H9 (cell line): ENCODE results near the gene SNRPB2. TPM values are rescaled to one million over a fixed set of nuclear protein-coding genes. Genes with fewer than 3 reads are reported as not detected.

Experiments used
- DNase-seq: peaks from one replicate; pipeline ENCODE4 v3.0.0-alpha.2; 2017
- H2AFZ ChIP-seq: one replicate; pipeline ENCODE4 v1.6.1; 2013; ENCODE audit warnings: mild to moderate bottlenecking, low read length, control low read depth, moderate library complexity
- H2AK5ac ChIP-seq: 2 replicates; pipeline ENCODE4 v1.6.1; 2013; ENCODE audit warnings: low read length, control low read depth, mixed read lengths; ENCODE audit not compliant: insufficient read length
- H2BK120ac ChIP-seq: one replicate; pipeline ENCODE4 v1.6.1; 2013; ENCODE audit warnings: low read depth, mild to moderate bottlenecking, low read length, control low read depth, inconsistent platforms; ENCODE audit not compliant: poor library complexity, severe bottlenecking
- H2BK12ac ChIP-seq: 2 replicates; pipeline ENCODE4 v1.6.1; 2013; ENCODE audit warnings: low read length, control low read depth, mixed read lengths, low read depth; ENCODE audit not compliant: insufficient read length
- H2BK15ac ChIP-seq: 2 replicates; pipeline ENCODE4 v1.6.1; 2013; ENCODE audit warnings: low read depth, low read length, control low read depth
- H2BK20ac ChIP-seq: one replicate; pipeline ENCODE4 v1.6.1; 2013; ENCODE audit warnings: low read depth, mild to moderate bottlenecking, low read length, control low read depth, inconsistent platforms; ENCODE audit not compliant: poor library complexity, severe bottlenecking
- H2BK5ac ChIP-seq: 2 replicates; pipeline ENCODE4 v1.6.1; 2013; ENCODE audit warnings: low read length, control low read depth, mixed read lengths; ENCODE audit not compliant: insufficient read length
- H3K14ac ChIP-seq: 2 replicates; pipeline ENCODE4 v1.6.1; 2013; ENCODE audit warnings: low read length, control low read depth; ENCODE audit not compliant: insufficient read depth
- H3K18ac ChIP-seq: 2 replicates; pipeline ENCODE4 v1.6.1; 2013; ENCODE audit warnings: low read depth, mild to moderate bottlenecking, mixed read lengths, low read length, control low read depth; ENCODE audit not compliant: insufficient read length
- H3K23ac ChIP-seq: 2 replicates; pipeline ENCODE4 v1.6.1; 2013; ENCODE audit warnings: low read length, control low read depth, mixed read lengths, low read depth; ENCODE audit not compliant: insufficient read length
- H3K23me2 ChIP-seq: 2 replicates; pipeline ENCODE4 v1.6.1; 2013; ENCODE audit warnings: low read depth, mild to moderate bottlenecking, mixed read lengths, low read length, control low read depth; ENCODE audit not compliant: insufficient read length, poor library complexity, severe bottlenecking
- H3K27ac ChIP-seq: 2 replicates; pipeline ENCODE4 v1.5.1; 2013; ENCODE audit warnings: low read length, control low read depth, mixed read lengths, low read depth; ENCODE audit not compliant: insufficient read length
- H3K27me3 ChIP-seq: 2 replicates; pipeline ENCODE4 v1.6.1; 2013; ENCODE audit warnings: low read length, control low read depth, inconsistent platforms; ENCODE audit not compliant: insufficient read depth
- H3K4ac ChIP-seq: 2 replicates; pipeline ENCODE4 v1.6.1; 2013; ENCODE audit warnings: low read depth, mild to moderate bottlenecking, control low read depth, inconsistent platforms, low read length, moderate library complexity
- H3K4me1 ChIP-seq: 2 replicates; pipeline ENCODE4 v1.6.1; 2013; ENCODE audit warnings: low read length, control low read depth, inconsistent platforms; ENCODE audit not compliant: insufficient read depth
- H3K4me2 ChIP-seq: 2 replicates; pipeline ENCODE4 v1.6.1; 2013; ENCODE audit warnings: low read length, control low read depth, mixed read lengths; ENCODE audit not compliant: insufficient read length, insufficient read depth
- H3K56ac ChIP-seq: 2 replicates; pipeline ENCODE4 v1.6.1; 2013; ENCODE audit warnings: low read depth, mild to moderate bottlenecking, mixed read lengths, low read length, control low read depth; ENCODE audit not compliant: insufficient read length
- H3K79me1 ChIP-seq: 2 replicates; pipeline ENCODE4 v1.6.1; 2013; ENCODE audit warnings: low read depth, mild to moderate bottlenecking, moderate library complexity, low read length, control low read depth, inconsistent platforms; ENCODE audit not compliant: insufficient read depth, poor library complexity, severe bottlenecking
- H3K79me2 ChIP-seq: 2 replicates; pipeline ENCODE4 v1.6.1; 2013; ENCODE audit warnings: low read length, control low read depth, inconsistent platforms; ENCODE audit not compliant: insufficient read depth
- H3K9ac ChIP-seq: 2 replicates; pipeline ENCODE4 v1.6.1; 2013; ENCODE audit warnings: low read length, control low read depth, mixed read lengths; ENCODE audit not compliant: insufficient read length; ENCODE audit errors: extremely low read depth
- H3K9me3 ChIP-seq: one replicate; pipeline ENCODE4 v1.6.1; 2013; ENCODE audit warnings: low read depth, low read length, inconsistent platforms; ENCODE audit not compliant: control insufficient read depth
- H3T11ph ChIP-seq: one replicate; pipeline ENCODE4 v1.6.1; 2013; ENCODE audit warnings: mild to moderate bottlenecking, low read length, control low read depth, inconsistent platforms
- H4K20me1 ChIP-seq: one replicate; pipeline ENCODE4 v1.6.1; 2013; ENCODE audit not compliant: control insufficient read depth, insufficient read length, insufficient read depth
- H4K5ac ChIP-seq: 2 replicates; pipeline ENCODE4 v1.6.1; 2013; ENCODE audit warnings: low read depth, mild to moderate bottlenecking, mixed read lengths, low read length, control low read depth; ENCODE audit not compliant: insufficient read length
- H4K8ac ChIP-seq: replicated peaks from 2 replicates; pipeline ENCODE4 v1.6.1; 2013; ENCODE audit warnings: low read length, control low read depth, mixed read lengths, low read depth; ENCODE audit not compliant: insufficient read length
- H4K91ac ChIP-seq: 2 replicates; pipeline ENCODE4 v1.6.1; 2013; ENCODE audit warnings: low read depth, mild to moderate bottlenecking, moderate library complexity, mixed read lengths, low read length, control low read depth; ENCODE audit not compliant: insufficient read length
- H3K27ac Mint-ChIP-seq, 3 experiments: 2 replicates in 2 of 3; 3 replicates in 1 of 3; pipeline ENCODE4 v1.8.0; 2020 to 2021; ENCODE audit warnings: mixed read lengths in 3 of 3, mild to moderate bottlenecking in 1 of 3, moderate library complexity in 1 of 3
- H3K27me3 Mint-ChIP-seq: 2 replicates; pipeline ENCODE4 v1.8.0; 2021; ENCODE audit warnings: low read depth, mild to moderate bottlenecking, moderate library complexity, mixed read lengths
- H3K36me3 Mint-ChIP-seq, 3 experiments: 2 replicates in 2 of 3; 3 replicates in 1 of 3; pipeline ENCODE4 v1.8.0; 2020 to 2021; ENCODE audit warnings: low read depth in 3 of 3, mixed read lengths in 3 of 3; ENCODE audit not compliant: insufficient read depth in 1 of 3
- H3K4me1 Mint-ChIP-seq, 2 experiments: 2 replicates each; pipeline ENCODE4 v1.8.0; 2020; ENCODE audit warnings: mixed read lengths in 2 of 2
- H3K4me3 Mint-ChIP-seq, 2 experiments: 2 replicates in 1 of 2; 3 replicates in 1 of 2; pipeline ENCODE4 v1.8.0; 2020 to 2021; ENCODE audit warnings: mild to moderate bottlenecking in 2 of 2, mixed read lengths in 2 of 2, moderate library complexity in 1 of 2
- H3K9me3 Mint-ChIP-seq, 2 experiments: 2 replicates in 1 of 2; 3 replicates in 1 of 2; pipeline ENCODE4 v1.8.0; 2020; ENCODE audit warnings: mild to moderate bottlenecking in 2 of 2, mixed read lengths in 2 of 2, moderate library complexity in 1 of 2
- CTCF ChIP-seq: fragments of 200-600 bp; sonication (generic); conservative IDR thresholded peaks from 3 replicates; pipeline ENCODE4 v1.8.0; 2021; ENCODE audit warnings: antibody characterized with exemption, mild to moderate bottlenecking
- WGBS: extraction: QIAGEN DNeasy Blood & Tissue Kit; methylation state at CpG from one replicate; pipeline ENCODE4 v1.1.7; 2013; ENCODE audit warnings: missing lambda C conversion rate, low lambda C conversion rate, mixed read lengths; ENCODE audit not compliant: insufficient read length; ENCODE audit errors: extremely low coverage; 5-methylcytosine and 5-hydroxymethylcytosine counted together
- total RNA-seq: library from RNA; stranded (reverse); gene quantifications from 2 replicates; pipeline ENCODE4 v1.2.1, GENCODE V29; 2021

SNRPB2 gene
- total RNA-seq, 1 experiment from 2014 or later: 93.2 TPM

- no peak overlapping the region for H2AFZ ChIP-seq
- Mint-ChIP-seq H3K36me3 (peaks cover 15 to 50% (median 40%) of the 10 kb centered on the region in 3 experiments; a peak in 6 of 7 replicates), H3K9me3 (no peaks in the 10 kb centered on the region), H3K27ac (no peak overlapping the region), H3K4me3 (no peak overlapping the region), H3K27me3 (no peaks in the 10 kb centered on the region; the same call in 1 of the 2 replicates), H3K4me1 (no peaks in the 10 kb centered on the region)
- no peak for DNase-seq
- H2BK20ac ChIP-seq: no peak overlapping the region
- no peak overlapping the region for H4K91ac ChIP-seq
- no peaks in the 10 kb centered on the region for H3K27me3 ChIP-seq
- WGBS: no CpG with 5 or more reads among the region's 6 CpGs
- H2BK120ac ChIP-seq: no peak overlapping the region
- H3K56ac ChIP-seq: no peak overlapping the region
- no peak overlapping the region for H3K27ac ChIP-seq
- no peak overlapping the region for H3K4ac ChIP-seq
- no peak overlapping the region for H2BK15ac ChIP-seq
- no peak overlapping the region for H2AK5ac ChIP-seq
- H3K9me3 ChIP-seq: no peaks in the 10 kb centered on the region
- no peak overlapping the region for H3T11ph ChIP-seq
- H2BK12ac ChIP-seq: no peak overlapping the region
- no peaks in the 10 kb centered on the region for H3K23me2 ChIP-seq
- no peak for TF ChIP-seq CTCF
- H3K23ac ChIP-seq: no peak overlapping the region
- no peak overlapping the region for H2BK5ac ChIP-seq
- H3K79me1 ChIP-seq: peaks cover 3% of the 10 kb centered on the region
- no peak overlapping the region for H3K9ac ChIP-seq
- no peak overlapping the region for H3K14ac ChIP-seq
- no peak overlapping the region for H4K5ac ChIP-seq
- H3K4me2 ChIP-seq: no peak overlapping the region
- no peaks in the 10 kb centered on the region for H3K79me2 ChIP-seq
- no peak overlapping the region for H3K18ac ChIP-seq
- H4K20me1 ChIP-seq: no peaks in the 10 kb centered on the region
- no peak overlapping the region for H4K8ac ChIP-seq
- H3K4me1 ChIP-seq: no peaks in the 10 kb centered on the region
Observed at GRCh38 chr20:16740365-16741072, 10.7 kb downstream of the SNRPB2 start.
